ENCODE data around the gene RBM22. TPM values are rescaled to one million over a fixed set of nuclear protein-coding genes. Genes with fewer than 3 reads are reported as not detected.

The RBM22 gene
- total RNA-seq, 1 experiment from 2014 or later: 34.0 TPM

GRCh38 chr5:150689120-150689519, 11.7 kb downstream of the RBM22 start (continued):
- TF ChIP-seq RELA (CRISPR knock-in tag; IDR thresholded peaks at IDR 0.05; ENCODE audit: borderline replicate concordance) (no peak), ATF6 (CRISPR knock-in tag; IDR thresholded peaks at IDR 0.05) (no peak), AR (CRISPR knock-in tag; IDR thresholded peaks at IDR 0.05) (no peak), ZNF263 (CRISPR knock-in tag; IDR thresholded peaks at IDR 0.05; ENCODE audit: low read depth) (no peak), EMX1 (CRISPR knock-in tag; IDR thresholded peaks at IDR 0.05) (no peak), ATF3 (CRISPR knock-in tag; conservative IDR thresholded peaks at IDR 0.05) (no peak), NR3C1 (CRISPR knock-in tag; conservative IDR thresholded peaks at IDR 0.05; ENCODE audit: low read depth) (no peak), ARID4B (CRISPR knock-in tag; IDR thresholded peaks at IDR 0.05; ENCODE audit: borderline replicate concordance) (no peak)

- no peak for ATAC-seq
- TF ChIP-seq PRDM15 (CRISPR knock-in tag; IDR thresholded peaks at IDR 0.05): no peak
- no peak for TF ChIP-seq OVOL2 (CRISPR knock-in tag; IDR thresholded peaks at IDR 0.05; ENCODE audit: borderline replicate concordance)
- POLR2A ChIA-PET: no interaction called here
- Mint-ChIP-seq H3K9me3 (no peaks in the 10 kb centered on the region), H3K4me1 (peaks cover 18% of the 10 kb centered on the region), H3K27ac (no peak overlapping the region), H3K4me3 (no peak overlapping the region), H3K27me3 (ENCODE audit: low read depth) (no peaks in the 10 kb centered on the region; the same call in 1 of the 2 replicates), H3K36me3 (peaks cover 3% of the 10 kb centered on the region)
- DNase-seq (ENCODE audit: low spot score): no peak
- CTCF ChIA-PET: no interaction called here
Observed at GRCh38 chr5:150676578-150676977, 24.3 kb downstream of the RBM22 start.

All from WTC11 (cell line).